Measurements from ENCODE around the gene WWOX. TPM values are rescaled to one million over a fixed set of nuclear protein-coding genes. Genes with fewer than 3 reads are reported as not detected.

The WWOX gene
- total RNA-seq, 3 donors from 2014 or later = 11.7 to 18.0 (median 13.8) TPM

DNA sequence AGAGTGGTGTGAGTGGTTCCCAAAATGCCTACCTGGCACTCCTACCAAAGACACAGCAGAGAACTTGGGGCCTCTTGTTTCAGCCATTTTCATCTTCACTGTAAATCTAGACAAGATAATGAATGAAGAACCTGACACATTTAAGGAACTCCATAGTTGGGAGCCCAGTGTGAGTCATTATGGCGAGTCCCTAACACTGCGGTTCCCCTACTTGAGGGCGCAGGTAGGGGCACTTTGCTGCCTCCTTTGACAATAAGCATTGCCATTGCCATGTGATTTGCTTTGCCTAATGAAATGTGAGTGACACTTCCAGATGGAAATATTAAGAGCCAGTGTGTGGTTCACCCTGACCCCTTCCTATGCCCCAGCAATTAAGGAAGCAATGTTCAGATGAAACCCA lies 983.5 kb downstream of the WWOX start:
- Histone ChIP-seq H3K4me3 (no peak overlapping the region), H3K9me3 (no peaks in the 10 kb centered on the region), H3K36me3 (ENCODE audit: low read depth) (no peaks in the 10 kb centered on the region), H3K4me1 (ENCODE audit: low read depth) (no peaks in the 10 kb centered on the region)
- TF ChIP-seq CTCF (IDR thresholded peaks at IDR 0.05) = no peak
- intact Hi-C loops (cut with DNase I, micrococcal nuclease) = no loop called here
- ATAC-seq (no peak), DNase-seq (no peak)

GRCh38 chr16:79083508-79084299 lies 984.2 kb downstream of the WWOX start:
- H3K4me3 ChIP-seq = no peak overlapping the region
- intact Hi-C loops (cut with DNase I, micrococcal nuclease) = no loop called here
- H3K4me1 ChIP-seq (ENCODE audit: low read depth) = no peaks in the 10 kb centered on the region
- DNase-seq (no peak), ATAC-seq (no peak)
- no peak for TF ChIP-seq CTCF (IDR thresholded peaks at IDR 0.05)
- no peaks in the 10 kb centered on the region for H3K9me3 ChIP-seq
- H3K36me3 ChIP-seq (ENCODE audit: low read depth) = no peaks in the 10 kb centered on the region

- no peak for ATAC-seq
- H3K9me3 ChIP-seq = no peaks in the 10 kb centered on the region
- H3K4me3 ChIP-seq = no peak overlapping the region
- no peak for DNase-seq
- intact Hi-C loops (cut with DNase I, micrococcal nuclease) = no loop called here
- H3K4me1 ChIP-seq (ENCODE audit: low read depth) = peaks cover 9% of the 10 kb centered on the region
- no peak for TF ChIP-seq CTCF (IDR thresholded peaks at IDR 0.05)
- H3K36me3 ChIP-seq (ENCODE audit: low read depth) = no peaks in the 10 kb centered on the region
Measured at GRCh38 chr16:79088971-79089370, 989.5 kb downstream of the WWOX start.

DNA sequence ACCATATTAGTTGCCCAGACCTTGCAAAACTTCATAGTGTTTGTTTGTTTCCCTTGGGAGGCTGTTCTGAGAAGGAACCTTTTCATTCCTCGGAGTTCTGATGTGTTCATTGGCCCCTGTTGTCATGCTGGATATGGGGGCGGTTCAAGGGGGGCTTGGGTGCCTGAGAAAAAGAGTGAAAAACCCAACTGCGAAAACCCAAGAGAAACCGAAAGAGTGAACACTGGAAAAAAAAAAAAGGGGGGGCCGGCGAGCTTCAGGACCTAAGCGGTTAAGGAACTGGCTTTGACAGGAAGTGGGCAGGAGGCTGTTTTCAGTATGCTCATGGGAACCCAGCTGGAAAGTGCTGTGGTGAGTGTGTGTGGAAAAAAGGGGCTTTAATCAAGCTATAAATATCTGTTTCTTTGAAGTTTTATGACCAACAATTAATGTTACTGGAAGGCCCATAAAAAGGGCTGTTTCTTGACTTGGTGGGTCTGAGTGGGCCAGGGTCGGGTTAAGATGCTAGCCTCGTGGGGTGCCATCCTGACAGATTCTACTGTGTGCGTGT lies 990.4 kb downstream of the WWOX start:
- Histone ChIP-seq H3K4me1 (ENCODE audit: low read depth) (peaks cover 9% of the 10 kb centered on the region), H3K9me3 (no peaks in the 10 kb centered on the region), H3K4me3 (no peak overlapping the region), H3K36me3 (ENCODE audit: low read depth) (no peaks in the 10 kb centered on the region)
- DNase-seq (peak in 1 of 3 donors; percentile 45), ATAC-seq (peak; percentile 68)
- TF ChIP-seq CTCF (IDR thresholded peaks at IDR 0.05) = no peak
- intact Hi-C loops (cut with DNase I, micrococcal nuclease) = no loop called here

GRCh38 chr16:79090966-79091365 lies 991.5 kb downstream of the WWOX start:
- Histone ChIP-seq H3K36me3 (ENCODE audit: low read depth) (no peaks in the 10 kb centered on the region), H3K4me1 (ENCODE audit: low read depth) (peaks cover 9% of the 10 kb centered on the region), H3K9me3 (no peaks in the 10 kb centered on the region), H3K4me3 (no peak overlapping the region)
- ATAC-seq (no peak), DNase-seq (no peak)
- intact Hi-C loops (cut with DNase I, micrococcal nuclease) = no loop called here
- TF ChIP-seq CTCF (IDR thresholded peaks at IDR 0.05) = no peak
